ENCODE results near the gene SPATA31C1.

- no peak for TF ChIP-seq YY1 (IDR thresholded peaks at IDR 0.05; ENCODE audit: insufficient read depth, insufficient read length)
- no peak for TF ChIP-seq ZNF274 (IDR thresholded peaks at IDR 0.05; ENCODE audit: low read depth, low read length)
- TF ChIP-seq SUZ12 (IDR thresholded peaks at IDR 0.05; ENCODE audit: extremely low read depth, insufficient read depth, insufficient read length), result no peak
Measured at GRCh38 chr9:87887661-87888480, 29.9 kb upstream of the SPATA31C1 start.
